HEK293 (cell line): ENCODE measurements around the gene FBXO17.
A peak's percentile ranks its signal among the peaks of the same experiment; 100 is the strongest.

Experiments
- CTCF ChIA-PET: fragments of 350-600 bp; formaldehyde crosslinking; extraction: SDS; loops from one replicate; lab custom pipeline; 2021; ENCODE audit warnings: antibody characterized with exemption; lab: Yijun Ruan, JAX
- POLR2A ChIA-PET: fragments of 300-600 bp; formaldehyde crosslinking; extraction: SDS; loops from one replicate; lab custom pipeline; 2020; ENCODE audit warnings: antibody characterized with exemption, inconsistent platforms; lab: Yijun Ruan, JAX
- H3K27ac ChIP-seq: fragments of 200-500 bp; sonication (Bioruptor generic); 2 replicates; pipeline ENCODE4 v1.5.1; 2014; ENCODE audit warnings: low read depth, low read length, control low read depth, inconsistent platforms; ENCODE audit errors: extremely low read depth
- H3K36me3 ChIP-seq, 2 experiments: fragments of 200-500 bp in 1 of 2; sonication (Bioruptor generic) in 1 of 2; 1 replicate in 1 of 2; 2 replicates in 1 of 2; pipeline ENCODE4 v1.5.1; 2014 to 2017; ENCODE audit warnings: inconsistent platforms in 2 of 2, low read length in 2 of 2; ENCODE audit not compliant: control insufficient read depth in 2 of 2, insufficient read depth in 1 of 2
- H3K4me1 ChIP-seq: fragments of 200-500 bp; sonication (Bioruptor generic); 2 replicates; pipeline ENCODE4 v1.5.1; 2014; ENCODE audit warnings: mild to moderate bottlenecking, low read length, inconsistent platforms; ENCODE audit not compliant: control insufficient read depth, insufficient read depth
- H3K4me3 ChIP-seq: 2 replicates; pipeline ENCODE4 v1.5.1; 2011; ENCODE audit warnings: low read depth, mild to moderate bottlenecking, control low read depth, low read length, moderate library complexity
- H3K9me3 ChIP-seq: fragments of 200-500 bp; sonication (Bioruptor generic); 2 replicates; pipeline ENCODE4 v1.5.1; 2014; ENCODE audit warnings: low read depth, low read length, inconsistent platforms; ENCODE audit not compliant: control insufficient read depth, insufficient read depth
- BCL11A ChIP-seq: fragments of 450-650 bp; formaldehyde crosslinking; IDR thresholded peaks from 2 replicates; pipeline ENCODE4 v1.5.1; 2016; ENCODE audit warnings: low read depth, missing biosample characterization, missing genetic modification characterization
- KLF1 ChIP-seq: fragments of 450-650 bp; formaldehyde crosslinking; IDR thresholded peaks from 2 replicates; pipeline ENCODE4 v1.5.1; 2016; ENCODE audit warnings: missing biosample characterization, missing genetic modification characterization
- PRDM1 ChIP-seq: fragments of 450-650 bp; formaldehyde crosslinking; IDR thresholded peaks from 2 replicates; pipeline ENCODE4; 2016; ENCODE audit warnings: missing biosample characterization, missing genetic modification characterization
- REPIN1 ChIP-seq: fragments of 450-650 bp; formaldehyde crosslinking; IDR thresholded peaks from 2 replicates; pipeline ENCODE4 v1.5.1; 2017; ENCODE audit warnings: missing biosample characterization, missing genetic modification characterization, low read depth
- TCF7L2 ChIP-seq: IDR thresholded peaks from 2 replicates; pipeline ENCODE4 v1.6.1; 2011; ENCODE audit warnings: low read depth, mild to moderate bottlenecking, inconsistent platforms, low read length, moderate library complexity, borderline replicate concordance
- ZBTB17 ChIP-seq: fragments of 450-650 bp; formaldehyde crosslinking; IDR thresholded peaks from 2 replicates; pipeline ENCODE4 v1.5.1; 2016; ENCODE audit warnings: missing biosample characterization, missing genetic modification characterization
- ZBTB20 ChIP-seq: fragments of 450-650 bp; formaldehyde crosslinking; IDR thresholded peaks from 2 replicates; pipeline ENCODE4 v1.5.1; 2016; ENCODE audit warnings: missing biosample characterization, missing genetic modification characterization
- ZFP37 ChIP-seq: fragments of 450-650 bp; formaldehyde crosslinking; IDR thresholded peaks from 2 replicates; pipeline ENCODE4 v1.5.1; 2016; ENCODE audit warnings: missing biosample characterization, missing genetic modification characterization
- ZIC2 ChIP-seq: fragments of 450-650 bp; formaldehyde crosslinking; IDR thresholded peaks from 2 replicates; pipeline ENCODE4 v1.5.1; 2016; ENCODE audit warnings: missing biosample characterization, missing genetic modification characterization
- ZNF121 ChIP-seq: fragments of 450-650 bp; formaldehyde crosslinking; IDR thresholded peaks from 2 replicates; pipeline ENCODE4 v1.5.1; 2016; ENCODE audit warnings: missing biosample characterization, missing genetic modification characterization
- ZNF19 ChIP-seq: fragments of 450-650 bp; formaldehyde crosslinking; IDR thresholded peaks from 2 replicates; pipeline ENCODE4; 2016; ENCODE audit warnings: missing biosample characterization, missing genetic modification characterization, low read depth
- ZNF223 ChIP-seq: fragments of 450-650 bp; formaldehyde crosslinking; IDR thresholded peaks from 2 replicates; pipeline ENCODE4 v1.5.1; 2016; ENCODE audit warnings: missing biosample characterization, missing genetic modification characterization
- ZNF394 ChIP-seq: fragments of 450-650 bp; formaldehyde crosslinking; IDR thresholded peaks from 2 replicates; pipeline ENCODE4 v1.5.1; 2016; ENCODE audit warnings: missing biosample characterization, missing genetic modification characterization, mild to moderate bottlenecking, moderate library complexity, borderline replicate concordance
- ZNF529 ChIP-seq: fragments of 450-650 bp; formaldehyde crosslinking; IDR thresholded peaks from 2 replicates; pipeline ENCODE4 v1.5.1; 2017; ENCODE audit warnings: missing genetic modification characterization, missing biosample characterization; ENCODE audit not compliant: insufficient replicate concordance
- ZNF544 ChIP-seq: fragments of 450-650 bp; formaldehyde crosslinking; IDR thresholded peaks from 2 replicates; pipeline ENCODE4 v1.5.0; 2017; ENCODE audit warnings: missing biosample characterization, missing genetic modification characterization
- ZNF677 ChIP-seq: fragments of 450-650 bp; IDR thresholded peaks from 2 replicates; pipeline ENCODE4 v1.5.0; 2018; ENCODE audit warnings: missing biosample characterization, mild to moderate bottlenecking, missing genetic modification characterization, moderate library complexity
- ZXDB ChIP-seq: fragments of 450-650 bp; formaldehyde crosslinking; IDR thresholded peaks from 2 replicates; pipeline ENCODE4 v1.5.1; 2016; ENCODE audit warnings: missing biosample characterization, missing genetic modification characterization
- TF ChIP-seq, protein P1 (sequence below): fragments of 450-650 bp; formaldehyde crosslinking; IDR thresholded peaks from 2 replicates; pipeline ENCODE4 v1.5.1; 2016; ENCODE audit warnings: missing biosample characterization, missing genetic modification characterization
- TF ChIP-seq, protein P2 (sequence below): fragments of 450-650 bp; formaldehyde crosslinking; IDR thresholded peaks from 2 replicates; pipeline ENCODE4 v1.5.1; 2016; ENCODE audit warnings: missing biosample characterization, missing genetic modification characterization, low read depth
- TF ChIP-seq, protein P3 (sequence below): fragments of 450-650 bp; formaldehyde crosslinking; IDR thresholded peaks from 2 replicates; pipeline ENCODE4 v1.5.1; 2016; ENCODE audit warnings: missing biosample characterization, missing genetic modification characterization, low read depth
- TF ChIP-seq, protein P4 (sequence below): fragments of 450-650 bp; formaldehyde crosslinking; IDR thresholded peaks from 2 replicates; pipeline ENCODE4 v1.5.1; 2017; ENCODE audit warnings: missing biosample characterization, missing genetic modification characterization
- TF ChIP-seq, protein P5 (sequence below): fragments of 450-650 bp; formaldehyde crosslinking; IDR thresholded peaks from 2 replicates; pipeline ENCODE4 v1.5.1; 2016; ENCODE audit warnings: missing biosample characterization, missing genetic modification characterization
- TF ChIP-seq, protein P6 (sequence below): fragments of 450-650 bp; formaldehyde crosslinking; optimal IDR thresholded peaks from 2 replicates; pipeline ENCODE3; 2016; ENCODE audit warnings: missing biosample characterization, mild to moderate bottlenecking, missing genetic modification characterization

Gene FBXO17

DNA sequence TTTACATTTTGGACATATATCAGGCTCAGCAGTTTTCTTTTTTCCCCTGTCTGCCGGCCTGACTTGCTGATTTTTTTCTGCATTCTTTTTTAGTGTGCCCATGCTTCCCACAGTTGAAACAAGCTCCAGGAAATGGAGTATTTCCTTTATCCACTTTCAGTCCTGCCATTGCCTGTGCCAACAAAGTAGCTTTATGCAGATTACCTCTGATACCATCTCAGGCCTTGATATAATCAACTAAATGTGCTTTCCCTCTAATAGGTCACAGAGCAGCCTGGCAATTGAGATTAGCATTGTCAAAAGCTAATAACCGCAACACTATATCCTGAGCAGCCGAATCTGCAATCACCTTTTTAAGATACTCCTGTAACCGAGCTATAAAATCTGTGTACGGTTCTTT, 35.6 kb downstream of the FBXO17 start:
- ChIA-PET POLR2A (interaction anchor here (0.6 to 2.3 kb wide), 3 partner anchors 9 to 326 kb away, joined by 3 to 10 read pairs (median 4); partner anchors contain the start of genes MRPS12 and SARS2), CTCF (interaction anchor here (0.9 to 7.1 kb wide), 4 partner anchors 9 to 38 kb away, joined by 3 to 60 read pairs (median 4); partner anchors contain the start of genes MRPS12 and SARS2)
- Histone ChIP-seq H3K9me3 (no peaks in the 10 kb centered on the region), H3K4me1 (no peaks in the 10 kb centered on the region), H3K27ac (no peak overlapping the region), H3K36me3 (peaks cover 7 to 29% of the 10 kb centered on the region in 2 experiments), H3K4me3 (no peak overlapping the region)
- TF ChIP-seq ZNF677 (tag by site-specific recombination): no peak
- TF ChIP-seq ZNF394: 0 out of 2 replicates have a peak, but pooled peaks have one; percentile 20
- no peak for TF ChIP-seq ZNF19 (tag by site-specific recombination)
- TF ChIP-seq ZXDB (tag by site-specific recombination): no peak
- no peak for TF ChIP-seq ZIC2 (tag by site-specific recombination)
- no peak for TF ChIP-seq BCL11A (tag by site-specific recombination)
- TF ChIP-seq, protein P1, sequence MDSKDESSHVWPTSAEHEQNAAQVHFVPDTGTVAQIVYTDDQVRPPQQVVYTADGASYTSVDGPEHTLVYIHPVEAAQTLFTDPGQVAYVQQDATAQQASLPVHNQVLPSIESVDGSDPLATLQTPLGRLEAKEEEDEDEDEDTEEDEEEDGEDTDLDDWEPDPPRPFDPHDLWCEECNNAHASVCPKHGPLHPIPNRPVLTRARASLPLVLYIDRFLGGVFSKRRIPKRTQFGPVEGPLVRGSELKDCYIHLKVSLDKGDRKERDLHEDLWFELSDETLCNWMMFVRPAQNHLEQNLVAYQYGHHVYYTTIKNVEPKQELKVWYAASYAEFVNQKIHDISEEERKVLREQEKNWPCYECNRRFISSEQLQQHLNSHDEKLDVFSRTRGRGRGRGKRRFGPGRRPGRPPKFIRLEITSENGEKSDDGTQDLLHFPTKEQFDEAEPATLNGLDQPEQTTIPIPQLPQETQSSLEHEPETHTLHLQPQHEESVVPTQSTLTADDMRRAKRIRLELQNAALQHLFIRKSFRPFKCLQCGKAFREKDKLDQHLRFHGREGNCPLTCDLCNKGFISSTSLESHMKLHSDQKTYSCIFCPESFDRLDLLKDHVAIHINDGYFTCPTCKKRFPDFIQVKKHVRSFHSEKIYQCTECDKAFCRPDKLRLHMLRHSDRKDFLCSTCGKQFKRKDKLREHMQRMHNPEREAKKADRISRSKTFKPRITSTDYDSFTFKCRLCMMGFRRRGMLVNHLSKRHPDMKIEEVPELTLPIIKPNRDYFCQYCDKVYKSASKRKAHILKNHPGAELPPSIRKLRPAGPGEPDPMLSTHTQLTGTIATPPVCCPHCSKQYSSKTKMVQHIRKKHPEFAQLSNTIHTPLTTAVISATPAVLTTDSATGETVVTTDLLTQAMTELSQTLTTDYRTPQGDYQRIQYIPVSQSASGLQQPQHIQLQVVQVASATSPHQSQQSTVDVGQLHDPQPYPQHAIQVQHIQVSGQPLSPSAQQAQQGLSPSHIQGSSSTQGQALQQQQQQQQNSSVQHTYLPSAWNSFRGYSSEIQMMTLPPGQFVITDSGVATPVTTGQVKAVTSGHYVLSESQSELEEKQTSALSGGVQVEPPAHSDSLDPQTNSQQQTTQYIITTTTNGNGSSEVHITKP (tag by site-specific recombination): no peak
- 0 out of 2 replicates have a peak, but pooled peaks have one; percentile 15 for TF ChIP-seq ZBTB20
- TF ChIP-seq REPIN1 (tag by site-specific recombination): no peak
- TF ChIP-seq, protein P2, sequence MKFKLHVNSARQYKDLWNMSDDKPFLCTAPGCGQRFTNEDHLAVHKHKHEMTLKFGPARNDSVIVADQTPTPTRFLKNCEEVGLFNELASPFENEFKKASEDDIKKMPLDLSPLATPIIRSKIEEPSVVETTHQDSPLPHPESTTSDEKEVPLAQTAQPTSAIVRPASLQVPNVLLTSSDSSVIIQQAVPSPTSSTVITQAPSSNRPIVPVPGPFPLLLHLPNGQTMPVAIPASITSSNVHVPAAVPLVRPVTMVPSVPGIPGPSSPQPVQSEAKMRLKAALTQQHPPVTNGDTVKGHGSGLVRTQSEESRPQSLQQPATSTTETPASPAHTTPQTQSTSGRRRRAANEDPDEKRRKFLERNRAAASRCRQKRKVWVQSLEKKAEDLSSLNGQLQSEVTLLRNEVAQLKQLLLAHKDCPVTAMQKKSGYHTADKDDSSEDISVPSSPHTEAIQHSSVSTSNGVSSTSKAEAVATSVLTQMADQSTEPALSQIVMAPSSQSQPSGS (tag by site-specific recombination): no peak
- TF ChIP-seq, protein P3, sequence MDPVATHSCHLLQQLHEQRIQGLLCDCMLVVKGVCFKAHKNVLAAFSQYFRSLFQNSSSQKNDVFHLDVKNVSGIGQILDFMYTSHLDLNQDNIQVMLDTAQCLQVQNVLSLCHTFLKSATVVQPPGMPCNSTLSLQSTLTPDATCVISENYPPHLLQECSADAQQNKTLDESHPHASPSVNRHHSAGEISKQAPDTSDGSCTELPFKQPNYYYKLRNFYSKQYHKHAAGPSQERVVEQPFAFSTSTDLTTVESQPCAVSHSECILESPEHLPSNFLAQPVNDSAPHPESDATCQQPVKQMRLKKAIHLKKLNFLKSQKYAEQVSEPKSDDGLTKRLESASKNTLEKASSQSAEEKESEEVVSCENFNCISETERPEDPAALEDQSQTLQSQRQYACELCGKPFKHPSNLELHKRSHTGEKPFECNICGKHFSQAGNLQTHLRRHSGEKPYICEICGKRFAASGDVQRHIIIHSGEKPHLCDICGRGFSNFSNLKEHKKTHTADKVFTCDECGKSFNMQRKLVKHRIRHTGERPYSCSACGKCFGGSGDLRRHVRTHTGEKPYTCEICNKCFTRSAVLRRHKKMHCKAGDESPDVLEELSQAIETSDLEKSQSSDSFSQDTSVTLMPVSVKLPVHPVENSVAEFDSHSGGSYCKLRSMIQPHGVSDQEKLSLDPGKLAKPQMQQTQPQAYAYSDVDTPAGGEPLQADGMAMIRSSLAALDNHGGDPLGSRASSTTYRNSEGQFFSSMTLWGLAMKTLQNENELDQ (tag by site-specific recombination): no peak
- peak; percentile 42; the same call in 1 of the 2 replicates for TF ChIP-seq ZBTB17 (tag by site-specific recombination)
- no peak for TF ChIP-seq TCF7L2
- TF ChIP-seq KLF1 (tag by site-specific recombination): no peak
- no peak for TF ChIP-seq ZNF223 (tag by site-specific recombination)

DNA sequence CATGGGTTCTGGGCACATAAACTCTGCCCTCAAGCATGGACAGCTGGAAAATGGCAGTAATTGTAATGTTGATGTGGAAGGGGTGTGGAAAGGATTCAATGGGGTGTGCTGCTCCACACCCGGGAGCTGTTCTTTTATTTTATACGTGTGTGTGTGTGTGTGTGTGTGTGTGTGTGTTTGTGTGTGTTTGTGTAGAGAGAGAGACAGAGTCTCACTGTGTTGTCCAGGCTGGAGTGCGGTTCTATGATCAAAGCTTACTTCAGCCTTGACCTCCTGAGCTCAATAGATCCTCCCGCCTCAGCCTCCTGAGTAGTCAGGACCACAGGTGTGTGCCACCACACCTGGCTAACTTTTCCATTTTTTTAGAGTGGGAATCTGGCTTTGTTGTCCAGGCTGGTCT, 42.0 kb downstream of the FBXO17 start:
- Histone ChIP-seq H3K4me1 (peaks cover 10% of the 10 kb centered on the region; the same call in 1 of the 2 replicates), H3K9me3 (no peaks in the 10 kb centered on the region), H3K4me3 (no peak overlapping the region), H3K36me3 (peaks cover 26 to 33% of the 10 kb centered on the region in 2 experiments), H3K27ac (no peak overlapping the region)
- POLR2A ChIA-PET: interaction anchor here (0.7 to 1.6 kb wide), 5 partner anchors 42 to 559 kb away, joined by 3 to 6 read pairs (median 4); partner anchors contain the start of genes FAM98C, FBXO17 and PSMD8
- CTCF ChIA-PET: interaction anchor here (0.5 to 5.3 kb wide), 26 partner anchors 8 to 887 kb away, joined by 3 to 60 read pairs (median 4); partner anchors contain the start of gene FAM98C
- TF ChIP-seq ZFP37 (tag by site-specific recombination) (no peak), PRDM1 (tag by site-specific recombination) (no peak), ZNF544 (no peak), ZNF19 (tag by site-specific recombination) (peak; percentile 21; the same call in 1 of the 2 replicates), ZNF529 (tag by site-specific recombination) (no peak), ZNF121 (tag by site-specific recombination) (peak; percentile 89)
- TF ChIP-seq, protein P4, sequence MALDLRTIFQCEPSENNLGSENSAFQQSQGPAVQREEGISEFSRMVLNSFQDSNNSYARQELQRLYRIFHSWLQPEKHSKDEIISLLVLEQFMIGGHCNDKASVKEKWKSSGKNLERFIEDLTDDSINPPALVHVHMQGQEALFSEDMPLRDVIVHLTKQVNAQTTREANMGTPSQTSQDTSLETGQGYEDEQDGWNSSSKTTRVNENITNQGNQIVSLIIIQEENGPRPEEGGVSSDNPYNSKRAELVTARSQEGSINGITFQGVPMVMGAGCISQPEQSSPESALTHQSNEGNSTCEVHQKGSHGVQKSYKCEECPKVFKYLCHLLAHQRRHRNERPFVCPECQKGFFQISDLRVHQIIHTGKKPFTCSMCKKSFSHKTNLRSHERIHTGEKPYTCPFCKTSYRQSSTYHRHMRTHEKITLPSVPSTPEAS (tag by site-specific recombination): peak; percentile 56; the same call in 1 of the 2 replicates
- TF ChIP-seq, protein P5, sequence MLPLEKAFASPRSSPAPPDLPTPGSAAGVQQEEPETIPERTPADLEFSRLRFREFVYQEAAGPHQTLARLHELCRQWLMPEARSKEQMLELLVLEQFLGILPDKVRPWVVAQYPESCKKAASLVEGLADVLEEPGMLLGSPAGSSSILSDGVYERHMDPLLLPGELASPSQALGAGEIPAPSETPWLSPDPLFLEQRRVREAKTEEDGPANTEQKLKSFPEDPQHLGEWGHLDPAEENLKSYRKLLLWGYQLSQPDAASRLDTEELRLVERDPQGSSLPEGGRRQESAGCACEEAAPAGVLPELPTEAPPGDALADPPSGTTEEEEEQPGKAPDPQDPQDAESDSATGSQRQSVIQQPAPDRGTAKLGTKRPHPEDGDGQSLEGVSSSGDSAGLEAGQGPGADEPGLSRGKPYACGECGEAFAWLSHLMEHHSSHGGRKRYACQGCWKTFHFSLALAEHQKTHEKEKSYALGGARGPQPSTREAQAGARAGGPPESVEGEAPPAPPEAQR (tag by site-specific recombination): no peak
- TF ChIP-seq, protein P6, sequence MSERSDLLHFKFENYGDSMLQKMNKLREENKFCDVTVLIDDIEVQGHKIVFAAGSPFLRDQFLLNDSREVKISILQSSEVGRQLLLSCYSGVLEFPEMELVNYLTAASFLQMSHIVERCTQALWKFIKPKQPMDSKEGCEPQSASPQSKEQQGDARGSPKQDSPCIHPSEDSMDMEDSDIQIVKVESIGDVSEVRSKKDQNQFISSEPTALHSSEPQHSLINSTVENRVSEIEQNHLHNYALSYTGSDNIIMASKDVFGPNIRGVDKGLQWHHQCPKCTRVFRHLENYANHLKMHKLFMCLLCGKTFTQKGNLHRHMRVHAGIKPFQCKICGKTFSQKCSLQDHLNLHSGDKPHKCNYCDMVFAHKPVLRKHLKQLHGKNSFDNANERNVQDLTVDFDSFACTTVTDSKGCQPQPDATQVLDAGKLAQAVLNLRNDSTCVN (tag by site-specific recombination): peak; percentile 7
